GM13976 (cell line): Measurements from ENCODE around the gene AP3S2.

Source experiments
- DNase-seq: peaks from one replicate; pipeline ENCODE4 v3.0.0; 2012; ENCODE audit warnings: low spot score
- in situ Hi-C: fragments of 300-500 bp; cut with MboI; formaldehyde crosslinking; loops from one replicate; pipeline ENCODE4 v1.12.0; 2022; ENCODE audit warnings: low sequenced_read_pairs, mixed read lengths, inconsistent platforms; ENCODE audit not compliant: unreplicated experiment
- TF ChIP-seq, protein P1 (sequence below): IDR thresholded peaks from 2 replicates; pipeline ENCODE4 v1.5.1; 2012; ENCODE audit warnings: borderline replicate concordance, mild to moderate bottlenecking; ENCODE audit not compliant: insufficient read depth; ENCODE audit errors: extremely low read depth, missing control alignments, control extremely low read depth

The AP3S2 gene

DNA sequence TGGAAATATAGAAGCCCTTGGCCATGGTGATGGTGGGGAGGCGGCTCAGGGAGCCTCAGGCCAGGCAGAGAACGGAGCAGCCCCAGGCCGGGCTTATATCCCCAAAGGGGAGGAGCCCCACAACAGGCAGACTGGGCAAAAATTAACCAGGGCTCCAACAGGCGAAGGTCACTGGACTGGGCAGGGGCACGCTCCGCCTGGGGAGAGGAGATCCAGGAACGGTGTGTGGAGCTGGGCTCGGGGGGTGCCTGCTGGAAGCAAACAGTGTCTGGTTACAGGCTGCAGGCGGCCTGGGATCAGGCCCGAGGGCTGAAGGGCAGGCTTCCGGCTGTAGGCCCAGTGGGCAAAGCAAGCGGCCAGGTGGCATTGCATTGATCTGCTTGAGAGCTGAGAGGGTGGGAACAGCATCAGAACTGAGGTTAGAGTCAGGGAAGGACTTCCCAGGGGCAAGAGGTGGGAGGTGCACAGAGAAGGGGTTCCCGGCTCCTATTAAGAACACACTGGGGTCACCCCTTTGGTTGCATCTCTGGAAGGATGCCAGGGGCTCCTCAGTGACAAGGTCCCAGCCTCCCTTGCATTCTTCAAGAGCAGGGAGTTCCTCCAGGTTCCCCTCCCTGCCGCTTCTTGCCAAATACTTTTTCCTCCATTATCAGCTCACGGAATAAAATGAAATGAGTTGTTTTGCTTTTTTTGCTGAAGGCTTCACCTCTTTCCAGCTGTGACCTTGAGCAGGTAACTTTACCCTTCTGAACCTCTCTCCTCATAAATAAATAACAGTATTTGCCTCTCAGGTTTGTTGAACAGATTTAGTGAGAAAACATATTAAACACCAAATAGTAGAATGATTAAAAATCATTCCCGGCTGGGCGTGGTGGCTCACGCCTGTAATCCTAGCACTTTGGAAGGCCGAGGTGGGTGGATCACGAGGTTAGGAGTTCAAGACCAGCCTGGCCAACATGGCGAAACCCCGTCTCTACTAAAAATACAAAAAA is 86.9 kb downstream of the AP3S2 start:
- in situ Hi-C loops = no loop called here
- no peak for DNase-seq
- TF ChIP-seq, protein P1, sequence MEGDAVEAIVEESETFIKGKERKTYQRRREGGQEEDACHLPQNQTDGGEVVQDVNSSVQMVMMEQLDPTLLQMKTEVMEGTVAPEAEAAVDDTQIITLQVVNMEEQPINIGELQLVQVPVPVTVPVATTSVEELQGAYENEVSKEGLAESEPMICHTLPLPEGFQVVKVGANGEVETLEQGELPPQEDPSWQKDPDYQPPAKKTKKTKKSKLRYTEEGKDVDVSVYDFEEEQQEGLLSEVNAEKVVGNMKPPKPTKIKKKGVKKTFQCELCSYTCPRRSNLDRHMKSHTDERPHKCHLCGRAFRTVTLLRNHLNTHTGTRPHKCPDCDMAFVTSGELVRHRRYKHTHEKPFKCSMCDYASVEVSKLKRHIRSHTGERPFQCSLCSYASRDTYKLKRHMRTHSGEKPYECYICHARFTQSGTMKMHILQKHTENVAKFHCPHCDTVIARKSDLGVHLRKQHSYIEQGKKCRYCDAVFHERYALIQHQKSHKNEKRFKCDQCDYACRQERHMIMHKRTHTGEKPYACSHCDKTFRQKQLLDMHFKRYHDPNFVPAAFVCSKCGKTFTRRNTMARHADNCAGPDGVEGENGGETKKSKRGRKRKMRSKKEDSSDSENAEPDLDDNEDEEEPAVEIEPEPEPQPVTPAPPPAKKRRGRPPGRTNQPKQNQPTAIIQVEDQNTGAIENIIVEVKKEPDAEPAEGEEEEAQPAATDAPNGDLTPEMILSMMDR = no peak

DNA sequence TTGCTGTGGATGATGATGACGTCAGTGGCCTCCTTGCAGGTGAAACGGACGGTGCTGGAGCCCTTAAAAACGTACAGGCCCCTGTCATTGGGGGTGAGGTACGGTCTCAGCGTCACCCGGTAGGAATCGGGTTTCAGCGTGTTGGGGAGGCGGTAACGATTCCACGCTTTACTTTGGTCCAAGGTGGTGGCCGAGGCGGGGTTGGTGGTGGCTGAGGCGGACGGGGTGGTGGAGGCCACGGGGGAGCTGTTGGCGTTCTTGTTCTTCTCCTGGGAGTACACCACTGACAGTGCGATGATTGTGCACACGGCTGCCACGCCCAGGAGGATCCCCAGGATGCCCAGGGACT is 87.6 kb downstream of the AP3S2 start:
- in situ Hi-C loops = no loop called here
- DNase-seq = no peak
- TF ChIP-seq, protein P1 = no peak

DNA sequence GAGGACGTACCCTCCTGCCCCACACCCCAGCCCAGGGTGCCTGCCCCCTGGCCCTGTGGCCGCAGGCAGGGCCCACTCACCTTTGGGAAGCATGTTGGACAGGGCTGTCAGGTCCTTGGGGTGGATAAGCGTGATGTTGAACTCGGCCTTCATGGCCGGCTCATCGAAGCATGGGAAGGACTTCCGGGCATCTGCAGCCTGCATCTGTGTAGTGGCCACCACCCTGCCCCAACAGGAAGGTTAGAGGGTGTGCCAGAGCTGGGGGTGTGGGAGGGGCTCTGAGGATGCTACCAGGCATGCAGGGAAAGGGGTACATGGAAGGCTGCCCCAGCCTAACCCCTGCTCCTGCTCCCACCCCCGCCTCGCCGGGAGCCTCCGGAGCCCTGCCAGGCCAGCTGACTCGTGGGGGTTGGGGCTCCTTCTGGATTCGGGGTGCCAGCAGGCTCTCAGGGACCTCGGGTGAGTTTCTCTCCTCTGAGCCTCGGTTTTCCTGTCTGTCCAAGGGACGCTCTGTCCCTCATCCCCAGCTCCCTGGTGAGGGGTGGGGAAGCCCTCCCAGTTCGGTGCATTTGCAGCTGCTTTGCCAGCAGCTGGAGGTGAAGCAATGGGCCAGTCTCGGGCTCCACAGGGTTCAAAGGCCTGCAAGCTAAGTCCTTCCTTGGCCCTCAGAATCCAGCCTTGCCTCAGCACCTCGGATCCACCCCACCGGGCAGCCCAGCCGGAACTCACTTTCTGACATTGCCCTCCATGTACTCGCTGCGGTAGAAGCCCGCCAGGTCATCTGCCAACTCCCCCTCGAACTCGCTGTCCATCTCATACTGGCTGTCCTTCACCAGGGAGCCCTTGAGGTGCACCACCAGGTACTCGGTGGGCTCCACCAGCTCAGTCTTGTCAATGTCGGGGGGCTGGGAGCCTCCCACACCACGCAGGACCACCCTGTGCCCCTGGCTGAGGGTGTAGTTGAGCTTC is 88.3 kb downstream of the AP3S2 start:
- TF ChIP-seq, protein P1 = no peak
- no peak for DNase-seq
- in situ Hi-C loops = no loop called here

DNA sequence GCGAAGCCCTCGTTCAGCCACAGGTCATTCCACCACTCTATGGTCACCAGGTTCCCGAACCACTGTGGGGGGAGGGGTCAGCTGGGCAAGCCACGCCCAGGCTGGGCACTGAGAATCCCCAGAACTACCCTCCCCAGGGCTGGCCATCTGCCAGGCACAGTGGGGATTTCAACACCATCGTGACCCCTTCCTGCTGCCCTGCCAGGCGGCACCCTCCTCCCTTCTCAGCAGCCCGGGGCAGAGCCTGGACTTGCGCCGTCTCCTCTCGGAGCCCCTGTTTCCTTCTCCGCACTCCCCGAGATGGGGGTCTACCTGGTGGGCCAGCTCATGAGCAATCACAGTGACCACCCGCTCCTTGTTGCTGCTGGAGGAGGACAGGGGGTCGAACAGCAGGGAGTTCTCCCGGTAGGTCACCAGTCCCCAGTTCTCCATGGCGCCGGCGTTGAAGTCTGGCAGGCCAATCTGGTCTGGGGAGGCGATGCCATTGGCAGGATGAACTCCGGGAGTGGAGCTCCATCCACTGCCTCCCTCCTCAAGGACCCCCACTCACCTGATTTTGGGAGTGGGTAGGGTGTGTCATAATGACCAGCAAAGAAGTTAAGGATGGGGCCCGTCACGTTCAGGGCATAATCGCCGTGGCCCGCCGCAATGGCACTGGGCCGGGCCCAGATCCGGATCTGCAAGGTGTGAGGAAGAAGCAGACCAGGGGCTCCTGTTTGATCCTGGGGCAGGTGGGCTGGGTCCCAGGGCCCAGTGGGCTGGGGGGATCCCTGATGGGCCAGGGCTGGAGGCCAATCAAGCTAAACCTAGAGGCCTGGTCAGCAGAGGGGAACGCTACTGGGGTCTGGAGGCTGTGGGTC is 89.6 kb downstream of the AP3S2 start:
- no peak for DNase-seq
- TF ChIP-seq, protein P1 = no peak
- in situ Hi-C loops = no loop called here

DNA sequence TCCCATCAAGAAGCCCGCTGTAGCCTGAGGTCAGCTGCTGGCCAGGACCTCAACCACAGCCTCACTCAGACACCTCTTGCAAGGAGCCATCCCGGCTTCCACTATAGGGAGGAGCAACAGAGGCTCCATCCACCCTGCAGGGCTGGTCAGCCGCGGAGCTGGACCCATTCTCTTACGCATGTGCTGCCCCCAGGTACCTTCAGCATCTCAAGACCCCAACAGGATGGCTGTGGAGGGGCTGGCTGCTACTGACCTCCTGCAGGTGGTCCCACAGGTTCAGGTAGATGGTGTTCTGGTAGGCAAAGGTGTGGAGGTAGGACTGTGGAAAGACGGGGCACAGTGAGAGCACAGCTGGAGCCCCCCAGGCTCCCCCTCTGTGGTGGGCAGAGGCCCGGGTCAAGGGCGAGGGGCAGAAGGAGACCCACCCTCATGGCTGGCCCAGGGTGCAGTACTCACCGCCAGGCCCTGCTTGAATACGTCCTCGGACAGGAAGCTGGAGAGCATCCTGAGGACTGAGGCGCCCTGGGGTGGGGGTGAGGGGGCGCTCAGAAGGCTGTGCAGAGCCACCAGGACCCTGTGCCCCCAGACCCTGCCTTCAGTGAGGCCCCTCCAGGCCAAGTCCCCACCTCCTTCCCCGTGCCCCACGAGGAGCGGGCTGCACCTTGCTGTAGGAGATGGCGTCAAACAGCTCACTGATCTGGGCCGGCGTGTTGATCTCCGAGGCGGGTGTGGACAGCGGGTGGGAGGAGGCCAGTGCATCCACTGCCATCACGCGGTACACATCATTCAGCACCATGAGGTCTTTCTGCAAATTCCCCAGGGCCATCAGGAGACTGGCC is 90.6 kb downstream of the AP3S2 start:
- TF ChIP-seq, protein P1 = no peak
- DNase-seq = no peak
- in situ Hi-C loops = no loop called here
